ENCODE results near the gene CAMK2G.
"Not testable (repeated sequence)": the region's sequence is repeated elsewhere in the genome, so short reads cannot be mapped to it uniquely, and the experiment has no call there.

The CAMK2G gene

GRCh38 chr10:73788864-73789658 lies 85.3 kb downstream of the CAMK2G start:
- DNase-seq: no peak

GRCh38 chr10:73787031-73787800 lies 87.1 kb downstream of the CAMK2G start:
- DNase-seq: not testable (repeated sequence)

- DNase-seq: no peak
These were observed 87.9 kb downstream of the CAMK2G start for GRCh38 chr10:73786512-73786885.

GRCh38 chr10:73785721-73786511 lies 88.4 kb downstream of the CAMK2G start:
- DNase-seq: no peak

- DNase-seq: peak; percentile 90
These were observed 89.1 kb downstream of the CAMK2G start, which contains the start of gene ZSWIM8 for GRCh38 chr10:73785211-73785720. Gene ZSWIM8 (plus strand): TSS chr10:73785606. CDS start chr10:73785879, 273 bp downstream.

- DNase-seq: no peak
These were observed 91.6 kb downstream of the CAMK2G start for GRCh38 chr10:73782749-73783085.

GRCh38 chr10:73781879-73782748 lies 92.2 kb downstream of the CAMK2G start, which contains the start of gene CHCHD1:
Gene CHCHD1 (plus strand): TSS chr10:73782048. CDS start chr10:73782076, 28 bp downstream.
- peak; percentile 77 for DNase-seq

- DNase-seq: no peak
These were observed 92.8 kb downstream of the CAMK2G start for GRCh38 chr10:73781548-73781878.

- DNase-seq: no peak
These were observed 93.4 kb downstream of the CAMK2G start for GRCh38 chr10:73780966-73781365.

GRCh38 chr10:73780301-73780700 lies 94.1 kb downstream of the CAMK2G start:
- DNase-seq: no peak

GRCh38 chr10:73779539-73780197 lies 94.7 kb downstream of the CAMK2G start:
- DNase-seq: no peak

GRCh38 chr10:73779018-73779417 lies 95.3 kb downstream of the CAMK2G start:
- DNase-seq: no peak

- no peak for DNase-seq
These were observed 99.7 kb downstream of the CAMK2G start for GRCh38 chr10:73774637-73775036.

GRCh38 chr10:73773152-73773879 lies 101.0 kb downstream of the CAMK2G start:
- no peak for DNase-seq

GRCh38 chr10:73772281-73773151 lies 101.8 kb downstream of the CAMK2G start:
- DNase-seq: peak; percentile 65

GRCh38 chr10:73771722-73772280 lies 102.6 kb downstream of the CAMK2G start:
- DNase-seq: no peak

GRCh38 chr10:73769396-73769795 lies 105.0 kb downstream of the CAMK2G start:
- DNase-seq: no peak

GRCh38 chr10:73768881-73769280 lies 105.5 kb downstream of the CAMK2G start:
- peak; percentile 34 for DNase-seq

GRCh38 chr10:73765066-73765465 lies 109.3 kb downstream of the CAMK2G start:
- no peak for DNase-seq

Measured in NCI-H345 (cell line).